Measurements from ENCODE around the gene AQP10.
"Not testable (repeated sequence)": the region's sequence is repeated elsewhere in the genome, so short reads cannot be mapped to it uniquely, and the experiment has no call there.

The AQP10 gene

GRCh38 chr1:154344977-154345837 is 24.3 kb downstream of the AQP10 start:
- DNase-seq (ENCODE audit: low spot score) = peak; percentile 65

- DNase-seq (ENCODE audit: low spot score) = no peak
Observed at GRCh38 chr1:154346276-154346917, 25.5 kb downstream of the AQP10 start.

GRCh38 chr1:154347961-154348360 is 27.1 kb downstream of the AQP10 start:
- no peak for DNase-seq (ENCODE audit: low spot score)

- peak; percentile 52 for DNase-seq (ENCODE audit: low spot score)
Observed at GRCh38 chr1:154348429-154349076, 27.7 kb downstream of the AQP10 start.

GRCh38 chr1:154349121-154349520 is 28.2 kb downstream of the AQP10 start:
- DNase-seq (ENCODE audit: low spot score) = no peak

- DNase-seq (ENCODE audit: low spot score) = no peak
Observed at GRCh38 chr1:154350383-154350782, 29.5 kb downstream of the AQP10 start.

- DNase-seq (ENCODE audit: low spot score) = no peak
Observed at GRCh38 chr1:154351363-154352068, 30.6 kb downstream of the AQP10 start.

GRCh38 chr1:154352245-154352580 is 31.3 kb downstream of the AQP10 start:
- DNase-seq (ENCODE audit: low spot score) = no peak

GRCh38 chr1:154352581-154353459 is 31.9 kb downstream of the AQP10 start:
- DNase-seq (ENCODE audit: low spot score) = peak; percentile 81

GRCh38 chr1:154353460-154353904 is 32.6 kb downstream of the AQP10 start:
- DNase-seq (ENCODE audit: low spot score) = peak; percentile 64

- DNase-seq (ENCODE audit: low spot score) = no peak
Observed at GRCh38 chr1:154353966-154354365, 33.1 kb downstream of the AQP10 start.

GRCh38 chr1:154358519-154358918 is 37.6 kb downstream of the AQP10 start:
- DNase-seq (ENCODE audit: low spot score) = no peak

- DNase-seq (ENCODE audit: low spot score) = no peak
Observed at GRCh38 chr1:154360288-154360687, 39.4 kb downstream of the AQP10 start.

GRCh38 chr1:154360881-154361280 is 40.0 kb downstream of the AQP10 start:
- not testable (repeated sequence) for DNase-seq (ENCODE audit: low spot score)

- no peak for DNase-seq (ENCODE audit: low spot score)
Observed at GRCh38 chr1:154361357-154361756, 40.5 kb downstream of the AQP10 start.

GRCh38 chr1:154371436-154371835 is 50.5 kb downstream of the AQP10 start:
- peak; percentile 48 for DNase-seq (ENCODE audit: low spot score)

- not testable (repeated sequence) for DNase-seq (ENCODE audit: low spot score)
Observed at GRCh38 chr1:154373777-154374357, 53.0 kb downstream of the AQP10 start.
